GM12873 (cell line): ENCODE results near the gene POLR3A.

Experiments used
- CTCF ChIP-seq: IDR thresholded peaks from 2 replicates; pipeline ENCODE4 v1.5.1; 2012; ENCODE audit warnings: low read depth, mild to moderate bottlenecking, moderate library complexity, low read length, control low read depth; ENCODE audit not compliant: insufficient read depth; ENCODE audit errors: missing control alignments

POLR3A gene

GRCh38 chr10:77949167-77949566 lies 80.1 kb downstream of the POLR3A start:
- TF ChIP-seq CTCF = no peak

GRCh38 chr10:77946084-77946483 lies 83.2 kb downstream of the POLR3A start:
- no peak for TF ChIP-seq CTCF

- no peak for TF ChIP-seq CTCF
Observed at GRCh38 chr10:77944519-77944918, 84.8 kb downstream of the POLR3A start.

GRCh38 chr10:77943121-77943901 lies 86.0 kb downstream of the POLR3A start:
- no peak for TF ChIP-seq CTCF

- no peak for TF ChIP-seq CTCF
Observed at GRCh38 chr10:77941790-77942189, 87.5 kb downstream of the POLR3A start.

GRCh38 chr10:77940627-77941026 lies 88.7 kb downstream of the POLR3A start:
- TF ChIP-seq CTCF = no peak

- no peak for TF ChIP-seq CTCF
Observed at GRCh38 chr10:77940225-77940624, 89.1 kb downstream of the POLR3A start.
